ENCODE results near the gene GJA3. TPM values are rescaled to one million over a fixed set of nuclear protein-coding genes. Genes with fewer than 3 reads are reported as not detected.

Gene GJA3
- total RNA-seq, 1 experiment from 2014 or later = 0.15 TPM

GRCh38 chr13:20142927-20143480 lies 17.8 kb downstream of the GJA3 start:
- Histone ChIP-seq H4K20me1 (ENCODE audit: insufficient read depth) (no peaks in the 10 kb centered on the region), H2AFZ (no peak overlapping the region), H3K9me3 (ENCODE audit: insufficient read depth, low read depth) (no peaks in the 10 kb centered on the region), H3K36me3 (ENCODE audit: low read depth) (no peaks in the 10 kb centered on the region), H3K9me2 (ENCODE audit: insufficient read depth) (no peaks in the 10 kb centered on the region), H3K27ac (no peak overlapping the region), H3K27me3 (ENCODE audit: insufficient read depth, low read depth) (no peaks in the 10 kb centered on the region), H3K4me3 (no peak overlapping the region), H3F3A (ENCODE audit: insufficient read depth, low read depth) (no peaks in the 10 kb centered on the region), H3K4me2 (no peak overlapping the region), H3K4me1 (replicated peaks; ENCODE audit: insufficient read depth) (no peaks in the 10 kb centered on the region), H3K79me2 (ENCODE audit: low read depth) (no peaks in the 10 kb centered on the region)
- intact Hi-C loops (cut with micrococcal nuclease; ENCODE audit: unreplicated experiment) = no loop called here
- CTCF ChIA-PET = no interaction called here
- DNase-seq = no peak
- TF ChIP-seq CTCF (conservative IDR thresholded peaks at IDR 0.05) (no peak), EZH2 (IDR thresholded peaks at IDR 0.05; ENCODE audit: low read depth) (no peak)
- BruUV-seq (replicated peaks) = no TSS peak
- POLR2A ChIA-PET (ENCODE audit: unreplicated experiment) = no interaction called here

- Histone ChIP-seq H4K20me1 (ENCODE audit: insufficient read depth) (no peaks in the 10 kb centered on the region), H3K4me3 (no peak overlapping the region), H3K36me3 (ENCODE audit: low read depth) (no peaks in the 10 kb centered on the region), H3K9me3 (ENCODE audit: insufficient read depth, low read depth) (no peaks in the 10 kb centered on the region), H3F3A (ENCODE audit: insufficient read depth, low read depth) (no peaks in the 10 kb centered on the region), H2AFZ (no peak overlapping the region), H3K9me2 (ENCODE audit: insufficient read depth) (no peaks in the 10 kb centered on the region), H3K4me2 (no peak overlapping the region), H3K79me2 (ENCODE audit: low read depth) (no peaks in the 10 kb centered on the region), H3K4me1 (replicated peaks; ENCODE audit: insufficient read depth) (no peaks in the 10 kb centered on the region), H3K27me3 (ENCODE audit: insufficient read depth, low read depth) (no peaks in the 10 kb centered on the region), H3K27ac (no peak overlapping the region)
- DNase-seq = no peak
- BruUV-seq (replicated peaks) = no TSS peak
- intact Hi-C loops (cut with micrococcal nuclease; ENCODE audit: unreplicated experiment) = no loop called here
- ChIA-PET CTCF (no interaction called here), POLR2A (ENCODE audit: unreplicated experiment) (no interaction called here)
- no peak for TF ChIP-seq CTCF (conservative IDR thresholded peaks at IDR 0.05)
- no peak for TF ChIP-seq EZH2 (IDR thresholded peaks at IDR 0.05; ENCODE audit: low read depth)
Measured at GRCh38 chr13:20142023-20142926, 18.6 kb downstream of the GJA3 start.

GRCh38 chr13:20141238-20142022 lies 19.4 kb downstream of the GJA3 start:
- POLR2A ChIA-PET (ENCODE audit: unreplicated experiment) = no interaction called here
- no peaks in the 10 kb centered on the region for H3F3A ChIP-seq (ENCODE audit: insufficient read depth, low read depth)
- H3K4me3 ChIP-seq = no peak overlapping the region
- CTCF ChIA-PET = no interaction called here
- H3K9me3 ChIP-seq (ENCODE audit: insufficient read depth, low read depth) = no peaks in the 10 kb centered on the region
- intact Hi-C loops (cut with micrococcal nuclease; ENCODE audit: unreplicated experiment) = no loop called here
- H3K4me2 ChIP-seq = no peak overlapping the region
- no peak overlapping the region for H3K27ac ChIP-seq
- no peaks in the 10 kb centered on the region for H4K20me1 ChIP-seq (ENCODE audit: insufficient read depth)
- DNase-seq = no peak
- H3K36me3 ChIP-seq (ENCODE audit: low read depth) = no peaks in the 10 kb centered on the region
- no peak overlapping the region for H2AFZ ChIP-seq
- no peaks in the 10 kb centered on the region for H3K9me2 ChIP-seq (ENCODE audit: insufficient read depth)
- no peaks in the 10 kb centered on the region for H3K27me3 ChIP-seq (ENCODE audit: insufficient read depth, low read depth)
- H3K79me2 ChIP-seq (ENCODE audit: low read depth) = no peaks in the 10 kb centered on the region
- no peaks in the 10 kb centered on the region for H3K4me1 ChIP-seq (replicated peaks; ENCODE audit: insufficient read depth)
- TF ChIP-seq EZH2 (IDR thresholded peaks at IDR 0.05; ENCODE audit: low read depth) = no peak
- TF ChIP-seq CTCF (conservative IDR thresholded peaks at IDR 0.05) = no peak
- no TSS peak for BruUV-seq (replicated peaks)

All from PC-9 (cell line).